Trophoblast cell (in vitro differentiated cells and primary cell): ENCODE data around the gene MSH5.
"Not testable (repeated sequence)": the region's sequence is repeated elsewhere in the genome, so short reads cannot be mapped to it uniquely, and the experiment has no call there.

Experiments
- DNase-seq, 2 donors: peaks; one replicate each; pipeline ENCODE4 v3.0.0-alpha.2; 2016
- H2AFZ ChIP-seq: 2 replicates; pipeline ENCODE4 v1.6.1; 2013; ENCODE audit warnings: low read length, moderate library complexity, mild to moderate bottlenecking; ENCODE audit not compliant: insufficient read depth, poor library complexity
- H2AK5ac ChIP-seq: 2 replicates; pipeline ENCODE4 v1.6.1; 2013; ENCODE audit warnings: mild to moderate bottlenecking, low read length
- H2BK120ac ChIP-seq: 2 replicates; pipeline ENCODE4 v1.6.1; 2013; ENCODE audit warnings: low read length, mild to moderate bottlenecking, moderate library complexity; ENCODE audit not compliant: insufficient read depth, poor library complexity
- H2BK12ac ChIP-seq: 2 replicates; pipeline ENCODE4 v1.6.1; 2013; ENCODE audit warnings: mild to moderate bottlenecking, low read length, moderate library complexity
- H2BK5ac ChIP-seq: 2 replicates; pipeline ENCODE4 v1.6.1; 2013; ENCODE audit warnings: low read length, low read depth, moderate library complexity, mild to moderate bottlenecking; ENCODE audit not compliant: poor library complexity
- H3K14ac ChIP-seq: 2 replicates; pipeline ENCODE4 v1.6.1; 2013; ENCODE audit warnings: mild to moderate bottlenecking, low read length
- H3K18ac ChIP-seq: 2 replicates; pipeline ENCODE4 v1.6.1; 2013; ENCODE audit warnings: mild to moderate bottlenecking, low read length
- H3K23ac ChIP-seq: 2 replicates; pipeline ENCODE4 v1.6.1; 2013; ENCODE audit warnings: low read length
- H3K27ac ChIP-seq: 2 replicates; pipeline ENCODE4 v1.5.1; 2013; ENCODE audit warnings: low read depth, mild to moderate bottlenecking, inconsistent platforms, low read length, moderate library complexity
- H3K27me3 ChIP-seq: 2 replicates; pipeline ENCODE4 v1.6.1; 2013; ENCODE audit warnings: inconsistent platforms, mild to moderate bottlenecking, low read length, moderate library complexity; ENCODE audit not compliant: insufficient read depth
- H3K36me3 ChIP-seq, 2 experiments: 1 replicate in 1 of 2; 2 replicates in 1 of 2; pipeline ENCODE4 v1.6.1; 2013; ENCODE audit warnings: low read length in 2 of 2, mild to moderate bottlenecking in 2 of 2, moderate library complexity in 1 of 2; ENCODE audit not compliant: insufficient read depth in 2 of 2, control insufficient read depth in 1 of 2
- H3K4ac ChIP-seq: 2 replicates; pipeline ENCODE4 v1.6.1; 2013; ENCODE audit warnings: low read depth, mild to moderate bottlenecking, low read length, moderate library complexity
- H3K4me1 ChIP-seq, 2 experiments: 1 replicate in 1 of 2; 2 replicates in 1 of 2; pipeline ENCODE4 v1.6.1; 2013; ENCODE audit warnings: low read length in 2 of 2, mild to moderate bottlenecking in 2 of 2, moderate library complexity in 1 of 2; ENCODE audit not compliant: insufficient read depth in 2 of 2, control insufficient read depth in 1 of 2
- H3K4me2 ChIP-seq: 2 replicates; pipeline ENCODE4 v1.6.1; 2013; ENCODE audit warnings: inconsistent platforms, mild to moderate bottlenecking, low read length, moderate library complexity
- H3K4me3 ChIP-seq: 2 replicates; pipeline ENCODE4 v1.5.1; 2013; ENCODE audit warnings: mild to moderate bottlenecking, low read depth, low read length, inconsistent platforms
- H3K79me1 ChIP-seq: one replicate; pipeline ENCODE4 v1.6.1; 2013; ENCODE audit warnings: low read length
- H3K79me2 ChIP-seq: 2 replicates; pipeline ENCODE4 v1.6.1; 2013; ENCODE audit warnings: low read length, mild to moderate bottlenecking; ENCODE audit not compliant: control insufficient read depth, insufficient read depth, poor library complexity
- H3K9ac ChIP-seq: 2 replicates; pipeline ENCODE4 v1.6.1; 2013; ENCODE audit warnings: mild to moderate bottlenecking, low read length
- H3K9me3 ChIP-seq: 2 replicates; pipeline ENCODE4 v1.6.1; 2013; ENCODE audit warnings: low read depth, mild to moderate bottlenecking, control low read depth, inconsistent platforms, low read length; ENCODE audit not compliant: insufficient read depth
- H4K12ac ChIP-seq: 2 replicates; pipeline ENCODE4 v1.6.1; 2013; ENCODE audit warnings: low read depth, mild to moderate bottlenecking, low read length, moderate library complexity
- H4K8ac ChIP-seq: 2 replicates; pipeline ENCODE4 v1.6.1; 2013; ENCODE audit warnings: low read depth, mild to moderate bottlenecking, low read length, moderate library complexity
- H4K91ac ChIP-seq: one replicate; pipeline ENCODE4 v1.6.1; 2013; ENCODE audit warnings: low read depth, mild to moderate bottlenecking, low read length, moderate library complexity
- WGBS: extraction: QIAGEN DNeasy Blood & Tissue Kit; methylation state at CpG from one replicate; pipeline ENCODE4 v1.1.7; 2013; ENCODE audit warnings: missing lambda C conversion rate; ENCODE audit not compliant: insufficient read length, insufficient coverage; ENCODE audit errors: extremely low coverage; 5-methylcytosine and 5-hydroxymethylcytosine counted together

MSH5 gene

GRCh38 chr6:31797588-31797987 is 57.8 kb downstream of the MSH5 start:
- Histone ChIP-seq H2BK5ac (no peak overlapping the region), H3K4me2 (no peak overlapping the region), H2AFZ (no peak overlapping the region), H4K91ac (no peak overlapping the region), H3K79me2 (peaks cover 13% of the 10 kb centered on the region), H3K36me3 (peaks cover 10 to 14% of the 10 kb centered on the region in 2 experiments), H3K27me3 (no peaks in the 10 kb centered on the region), H4K8ac (no peak overlapping the region), H3K18ac (no peak overlapping the region), H2BK120ac (no peak overlapping the region), H3K14ac (no peak overlapping the region), H3K27ac (no peak overlapping the region), H3K4me3 (no peak overlapping the region), H3K79me1 (peaks cover 11% of the 10 kb centered on the region), H3K23ac (no peak overlapping the region), H4K12ac (no peak overlapping the region), H2AK5ac (no peak overlapping the region), H3K4me1 (peaks cover under 1 to 4% of the 10 kb centered on the region in 2 experiments), H3K9ac (no peak overlapping the region), H2BK12ac (no peak overlapping the region), H3K4ac (no peak overlapping the region), H3K9me3 (no peaks in the 10 kb centered on the region)
- no CpG with 5 or more reads among the region's 5 CpGs for WGBS
- no peak for DNase-seq

- Histone ChIP-seq H3K23ac (no peak overlapping the region), H2BK120ac (no peak overlapping the region)
- no CpG with 5 or more reads among the region's 12 CpGs for WGBS
These were observed 60.0 kb downstream of the MSH5 start for GRCh38 chr6:31799781-31800180.

GRCh38 chr6:31801031-31801927 is 61.5 kb downstream of the MSH5 start:
- not testable (repeated sequence) for H4K8ac ChIP-seq, H2BK120ac ChIP-seq, H3K27ac ChIP-seq, H4K12ac ChIP-seq, H3K23ac ChIP-seq, H2AK5ac ChIP-seq, H2AFZ ChIP-seq, DNase-seq, H4K91ac ChIP-seq, H2BK12ac ChIP-seq, H3K14ac ChIP-seq, H2BK5ac ChIP-seq, H3K4me2 ChIP-seq, H3K27me3 ChIP-seq, H3K4ac ChIP-seq, H3K4me3 ChIP-seq, H3K79me2 ChIP-seq, H3K18ac ChIP-seq, H3K9me3 ChIP-seq, H3K4me1 ChIP-seq, H3K9ac ChIP-seq, H3K79me1 ChIP-seq
- no CpG with 5 or more reads among the region's 8 CpGs for WGBS
- H3K36me3 ChIP-seq, result peaks cover 16 to 19% of the 10 kb centered on the region in 2 experiments

More at GRCh38 chr6:31799781-31800180, 60.0 kb downstream of the MSH5 start:
- no peak overlapping the region for H3K27ac ChIP-seq
- no peak overlapping the region for H3K4me3 ChIP-seq
- H3K4me2 ChIP-seq, result no peak overlapping the region
- H3K79me1 ChIP-seq, result peaks cover 8% of the 10 kb centered on the region
- H2AFZ ChIP-seq, result no peak overlapping the region
- H3K27me3 ChIP-seq, result no peaks in the 10 kb centered on the region
- no peak overlapping the region for H4K91ac ChIP-seq
- no peak overlapping the region for H3K9ac ChIP-seq
- no peak overlapping the region for H2BK5ac ChIP-seq
- no peak overlapping the region for H3K18ac ChIP-seq
- peaks cover 9% of the 10 kb centered on the region for H3K79me2 ChIP-seq
- H2AK5ac ChIP-seq, result no peak overlapping the region
- no peak overlapping the region for H3K4ac ChIP-seq
- DNase-seq, result peak in 1 of 2 donors; percentile 28
- H3K36me3 ChIP-seq, result peaks cover 16 to 19% of the 10 kb centered on the region in 2 experiments
- no peaks in the 10 kb centered on the region for H3K4me1 ChIP-seq
- H4K12ac ChIP-seq, result no peak overlapping the region
- no peaks in the 10 kb centered on the region for H3K9me3 ChIP-seq
- H2BK12ac ChIP-seq, result no peak overlapping the region
- H4K8ac ChIP-seq, result no peak overlapping the region
- H3K14ac ChIP-seq, result no peak overlapping the region

- H3K9ac ChIP-seq, result peak overlapping the region; percentile 74
- no peak overlapping the region for H3K23ac ChIP-seq
- H3K36me3 ChIP-seq, result peaks cover 12 to 13% of the 10 kb centered on the region in 2 experiments
- H4K8ac ChIP-seq, result peak overlapping the region; percentile 83
- no CpG with 5 or more reads among the region's 7 CpGs for WGBS
- H3K27ac ChIP-seq, result peak overlapping the region; percentile 77
- H2AFZ ChIP-seq, result peak overlapping the region; percentile 6
- H3K14ac ChIP-seq, result peak overlapping the region; percentile 50
- peak overlapping the region; percentile 77 for H3K4me3 ChIP-seq
- no peak overlapping the region for H2AK5ac ChIP-seq
- peak overlapping the region; percentile 24 for H2BK5ac ChIP-seq
- no peak overlapping the region for H2BK12ac ChIP-seq
- no peaks in the 10 kb centered on the region for H3K27me3 ChIP-seq
- peaks cover 6% of the 10 kb centered on the region for H3K79me1 ChIP-seq
- H3K4me2 ChIP-seq, result peak overlapping the region; percentile 88
- H3K4me1 ChIP-seq, result peaks cover 0 to 3% of the 10 kb centered on the region in 2 experiments
- H4K91ac ChIP-seq, result peak overlapping the region; percentile 52
- peaks cover 5% of the 10 kb centered on the region for H3K79me2 ChIP-seq
- H2BK120ac ChIP-seq, result no peak overlapping the region
- peak overlapping the region; percentile 25 for H3K4ac ChIP-seq
- H3K9me3 ChIP-seq, result peaks cover 1% of the 10 kb centered on the region
- DNase-seq, result no peak
- H3K18ac ChIP-seq, result peak overlapping the region; percentile 41
- no peak overlapping the region for H4K12ac ChIP-seq
These were observed 66.2 kb downstream of the MSH5 start for GRCh38 chr6:31805939-31806469.
